ENCODE data around the gene CEP95.
A peak's percentile ranks its signal among the peaks of the same experiment; 100 is the strongest.

CEP95 gene

DNA sequence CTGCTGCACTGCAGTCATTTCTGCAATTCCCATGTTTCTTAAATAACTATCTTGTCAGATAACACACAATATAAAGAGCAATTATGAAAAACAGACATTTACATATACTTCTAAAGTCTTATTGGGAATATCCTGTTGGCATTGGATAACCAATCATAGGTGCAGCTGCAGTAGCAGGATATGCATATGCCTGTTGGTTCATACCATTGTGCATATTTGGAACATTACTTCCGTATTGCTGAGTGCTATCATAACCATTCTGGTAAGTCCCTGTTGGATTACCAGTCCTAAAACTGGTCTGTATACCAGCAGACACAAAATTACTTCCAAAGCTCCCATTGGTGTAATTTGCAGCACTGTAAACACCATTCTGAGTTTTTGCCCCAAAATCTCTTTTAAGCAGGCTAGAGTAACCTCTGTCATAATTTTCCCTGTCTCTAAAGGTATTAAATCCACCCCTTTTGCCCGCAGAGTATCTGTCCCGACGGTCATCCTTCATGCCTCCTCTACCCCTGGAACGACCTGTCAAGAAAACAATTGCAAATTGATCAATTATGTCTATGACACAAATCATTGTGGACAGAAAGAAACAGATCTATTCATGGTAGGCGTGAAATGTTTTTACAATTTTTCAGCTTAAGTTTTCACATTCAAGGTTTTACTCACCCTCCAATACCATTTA, 6.8 kb upstream of the CEP95 start:
- POLR2A ChIA-PET (ENCODE audit: low non-redundant PET), result no interaction called here
- CTCF ChIA-PET, result no interaction called here
- TF ChIP-seq, protein P1, sequence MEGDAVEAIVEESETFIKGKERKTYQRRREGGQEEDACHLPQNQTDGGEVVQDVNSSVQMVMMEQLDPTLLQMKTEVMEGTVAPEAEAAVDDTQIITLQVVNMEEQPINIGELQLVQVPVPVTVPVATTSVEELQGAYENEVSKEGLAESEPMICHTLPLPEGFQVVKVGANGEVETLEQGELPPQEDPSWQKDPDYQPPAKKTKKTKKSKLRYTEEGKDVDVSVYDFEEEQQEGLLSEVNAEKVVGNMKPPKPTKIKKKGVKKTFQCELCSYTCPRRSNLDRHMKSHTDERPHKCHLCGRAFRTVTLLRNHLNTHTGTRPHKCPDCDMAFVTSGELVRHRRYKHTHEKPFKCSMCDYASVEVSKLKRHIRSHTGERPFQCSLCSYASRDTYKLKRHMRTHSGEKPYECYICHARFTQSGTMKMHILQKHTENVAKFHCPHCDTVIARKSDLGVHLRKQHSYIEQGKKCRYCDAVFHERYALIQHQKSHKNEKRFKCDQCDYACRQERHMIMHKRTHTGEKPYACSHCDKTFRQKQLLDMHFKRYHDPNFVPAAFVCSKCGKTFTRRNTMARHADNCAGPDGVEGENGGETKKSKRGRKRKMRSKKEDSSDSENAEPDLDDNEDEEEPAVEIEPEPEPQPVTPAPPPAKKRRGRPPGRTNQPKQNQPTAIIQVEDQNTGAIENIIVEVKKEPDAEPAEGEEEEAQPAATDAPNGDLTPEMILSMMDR (conservative IDR thresholded peaks at IDR 0.05; ENCODE audit: low read depth), result no peak
- no peak for DNase-seq (ENCODE audit: low spot score)
- no peak overlapping the region for H3K27ac ChIP-seq

DNA sequence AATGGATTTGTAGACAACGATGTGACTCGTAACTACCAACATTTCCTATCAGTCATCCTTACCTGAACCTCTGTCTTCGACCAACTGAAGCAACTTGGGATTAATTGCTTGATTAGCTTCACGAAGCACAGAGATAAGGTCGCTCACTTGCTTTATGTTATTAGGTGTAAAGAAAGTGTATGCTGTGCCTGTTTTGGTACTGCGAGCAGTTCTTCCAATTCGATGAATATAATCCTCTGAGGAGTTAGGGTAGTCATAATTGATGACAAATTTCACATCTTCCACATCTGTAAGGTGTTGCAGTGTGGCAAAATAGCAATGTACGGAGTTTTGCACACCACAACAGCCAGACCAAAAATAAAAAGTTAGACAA, 6.3 kb upstream of the CEP95 start:
- no peak overlapping the region for H3K27ac ChIP-seq
- POLR2A ChIA-PET (ENCODE audit: low non-redundant PET), result no interaction called here
- CTCF ChIA-PET, result no interaction called here

GRCh38 chr17:64500862-64501765, 5.7 kb upstream of the CEP95 start:
- peak overlapping the region; percentile 60 for H3K27ac ChIP-seq
- ChIA-PET CTCF (interaction anchor here (0.7 kb wide), 1 partner anchor 22 kb away, joined by 3 read pairs; no protein-coding TSS in a partner anchor), POLR2A (ENCODE audit: low non-redundant PET) (no interaction called here)
- no peak for DNase-seq (ENCODE audit: low spot score)
- TF ChIP-seq, protein P1 (conservative IDR thresholded peaks at IDR 0.05; ENCODE audit: low read depth), result no peak

More for the DNA sequence above, 6.3 kb upstream of the CEP95 start:
- DNase-seq (ENCODE audit: low spot score), result no peak
- TF ChIP-seq, protein P1 (conservative IDR thresholded peaks at IDR 0.05; ENCODE audit: low read depth), result no peak

DNA sequence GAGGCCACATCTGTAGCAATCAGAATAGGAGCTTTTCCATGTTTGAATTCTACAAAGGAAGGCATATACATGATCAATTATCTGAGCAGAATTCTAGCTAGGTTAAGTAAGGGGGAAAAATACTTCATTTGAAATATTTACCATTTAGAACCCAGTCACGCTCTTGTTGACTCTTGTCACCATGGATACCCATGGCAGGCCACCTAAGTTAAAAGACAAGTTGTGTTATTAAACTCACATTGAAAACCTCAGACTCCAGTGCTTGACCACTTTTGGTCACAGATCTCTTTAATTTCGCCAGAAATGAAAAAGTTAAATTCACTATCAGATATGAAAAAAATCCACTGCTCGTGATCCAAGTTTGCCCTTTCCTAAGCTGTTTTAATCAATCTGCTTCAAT, 4.8 kb upstream of the CEP95 start:
- ChIA-PET POLR2A (ENCODE audit: low non-redundant PET) (no interaction called here), CTCF (interaction anchor here (0.6 kb wide), 1 partner anchor 174 kb away, joined by 3 read pairs; no protein-coding TSS in a partner anchor)
- TF ChIP-seq, protein P1 (conservative IDR thresholded peaks at IDR 0.05; ENCODE audit: low read depth), result no peak
- no peak for DNase-seq (ENCODE audit: low spot score)
- H3K27ac ChIP-seq, result no peak overlapping the region; the same call in 1 of the 2 replicates

DNA sequence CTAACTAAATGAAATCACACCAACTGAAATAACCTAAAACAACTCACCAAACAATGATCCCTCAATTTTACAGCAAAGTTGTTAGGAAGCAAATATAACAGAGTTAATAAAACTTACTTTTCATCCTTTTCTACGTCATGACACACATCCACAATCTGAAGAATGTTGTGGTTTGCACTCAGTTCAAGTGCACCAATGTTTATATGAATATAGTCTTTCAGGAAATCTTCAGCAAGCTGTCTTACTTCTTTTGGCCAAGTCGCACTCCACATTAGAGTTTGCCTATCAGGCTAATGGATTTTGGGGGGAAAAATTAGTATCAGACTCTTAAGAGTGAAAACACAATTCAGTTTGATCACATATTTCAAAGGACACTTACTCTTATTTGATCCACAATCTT, 4.0 kb upstream of the CEP95 start:
- TF ChIP-seq, protein P1 (conservative IDR thresholded peaks at IDR 0.05; ENCODE audit: low read depth), result no peak
- no peak for DNase-seq (ENCODE audit: low spot score)
- POLR2A ChIA-PET (ENCODE audit: low non-redundant PET), result no interaction called here
- no peak overlapping the region for H3K27ac ChIP-seq
- CTCF ChIA-PET, result no interaction called here

DNA sequence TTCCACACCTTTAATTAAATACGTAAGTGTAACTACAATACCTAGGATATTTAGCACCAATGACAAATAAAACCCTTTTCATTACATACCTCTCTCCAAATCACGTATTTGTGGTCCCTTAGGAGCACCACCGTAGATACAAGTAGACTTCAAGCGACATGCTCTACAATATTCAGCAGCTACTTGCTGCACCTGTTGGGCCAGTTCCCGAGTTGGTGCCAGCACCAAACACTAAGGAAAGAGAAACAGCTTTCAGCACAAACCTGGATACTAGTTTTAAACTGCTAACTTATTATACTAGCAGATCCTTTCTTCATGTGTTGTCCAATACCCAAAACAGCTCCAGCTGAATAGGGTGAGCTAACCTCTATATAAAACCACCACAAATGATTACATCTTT, 3.4 kb upstream of the CEP95 start:
- no peak overlapping the region for H3K27ac ChIP-seq
- CTCF ChIA-PET, result no interaction called here
- POLR2A ChIA-PET (ENCODE audit: low non-redundant PET), result no interaction called here
- DNase-seq (ENCODE audit: low spot score), result no peak
- TF ChIP-seq, protein P1 (conservative IDR thresholded peaks at IDR 0.05; ENCODE audit: low read depth), result no peak
